GM18498 (cell line): ENCODE results near the gene RIMBP2.

ENCODE experiments used
- ATAC-seq: cut with Tn5 transposase; IDR thresholded peaks from one replicate; pipeline ENCODE4 v1.9.1; 2021; ENCODE audit warnings: mild to moderate bottlenecking, moderate library complexity; ENCODE audit not compliant: unreplicated experiment

Gene RIMBP2

DNA sequence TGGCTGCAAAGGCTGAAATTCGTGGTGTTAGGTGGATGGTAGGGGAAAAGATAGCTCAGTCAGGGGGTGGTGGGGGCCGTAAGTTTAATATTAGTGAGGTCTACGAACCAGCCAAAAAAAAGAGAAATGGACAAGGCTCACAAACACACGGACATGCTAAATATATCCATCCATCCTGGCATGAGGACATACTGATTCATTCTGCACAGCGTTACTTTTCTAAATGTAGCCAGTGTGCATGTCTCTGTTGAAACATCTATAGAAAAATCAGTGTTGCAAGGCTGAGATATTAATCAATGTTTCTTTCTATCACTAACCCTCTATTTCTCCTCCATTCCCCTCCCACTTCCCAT lies 227.8 kb downstream of the RIMBP2 start:
- ATAC-seq, result no peak

DNA sequence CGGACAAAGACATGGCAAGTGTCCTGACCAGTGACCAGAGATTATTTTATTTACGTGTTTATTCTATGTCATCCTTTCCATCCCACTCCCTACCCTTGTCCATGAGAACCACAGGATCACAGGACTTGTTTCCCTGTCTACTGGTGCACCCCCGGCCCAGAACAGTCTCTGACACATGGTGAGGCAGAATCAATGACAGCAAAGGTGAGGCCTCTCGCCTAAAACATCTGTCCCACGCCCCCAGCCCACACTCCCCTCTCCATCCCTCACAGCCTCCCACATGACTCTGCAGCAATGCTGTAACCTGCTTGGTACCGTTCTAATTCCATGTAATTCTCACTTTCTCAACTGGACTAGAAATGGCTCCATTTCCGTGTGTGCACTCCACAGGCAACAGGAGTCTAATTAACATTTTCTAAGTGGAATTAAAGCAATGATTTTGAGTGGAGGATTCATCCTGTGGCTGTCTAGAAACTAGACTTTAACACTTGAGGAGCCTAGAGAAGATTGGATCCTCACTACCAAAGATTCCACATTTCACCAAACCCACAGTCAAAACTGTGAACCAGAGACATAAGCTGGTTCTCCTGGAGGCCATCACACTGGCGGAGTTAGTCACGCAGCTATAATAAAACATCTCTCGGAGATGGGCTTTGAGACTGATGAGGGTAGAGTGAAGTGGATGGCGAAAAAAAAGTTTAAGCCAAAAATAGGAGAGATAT lies 228.3 kb downstream of the RIMBP2 start:
- ATAC-seq, result no peak

DNA sequence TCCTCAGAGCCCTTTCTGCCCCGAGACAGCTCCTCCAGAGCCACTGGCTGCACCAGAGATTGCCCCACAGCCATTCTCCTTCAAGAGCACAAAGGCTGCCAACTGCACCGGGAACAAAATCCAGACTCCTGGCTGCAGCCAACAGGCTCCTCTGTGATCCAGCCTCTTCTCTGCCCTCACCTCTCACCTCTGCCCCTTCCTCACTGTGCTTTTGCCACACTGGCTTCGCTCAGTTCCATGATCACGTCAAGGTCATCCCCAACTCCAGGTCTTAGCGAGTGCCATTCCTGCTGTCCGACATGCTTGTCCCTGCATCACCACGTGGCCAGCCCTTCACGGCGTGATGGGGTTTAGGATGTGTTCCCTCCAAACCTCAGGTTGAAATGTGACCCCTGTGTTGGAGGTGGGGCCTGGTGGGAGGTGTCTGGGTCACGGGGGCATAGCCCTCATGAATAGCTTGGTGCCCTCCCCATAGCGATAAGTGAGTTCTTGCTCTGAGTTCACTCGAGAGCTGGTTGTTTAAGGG lies 229.1 kb downstream of the RIMBP2 start:
- no peak for ATAC-seq

DNA sequence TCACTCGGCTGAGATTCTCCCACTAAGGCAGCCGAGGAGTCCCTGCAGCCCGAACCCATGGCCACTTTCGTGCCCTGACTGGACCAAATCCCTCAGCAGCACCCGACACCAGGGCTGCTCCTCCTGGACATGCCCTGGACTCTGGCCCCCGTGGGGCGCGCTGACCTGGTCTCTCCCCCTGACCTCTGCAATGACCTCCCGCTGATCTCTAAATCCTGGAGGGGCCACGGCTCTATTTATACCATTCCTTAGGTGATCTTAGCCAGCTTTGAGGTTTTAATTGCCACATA lies 230.0 kb downstream of the RIMBP2 start:
- ATAC-seq, result no peak

DNA sequence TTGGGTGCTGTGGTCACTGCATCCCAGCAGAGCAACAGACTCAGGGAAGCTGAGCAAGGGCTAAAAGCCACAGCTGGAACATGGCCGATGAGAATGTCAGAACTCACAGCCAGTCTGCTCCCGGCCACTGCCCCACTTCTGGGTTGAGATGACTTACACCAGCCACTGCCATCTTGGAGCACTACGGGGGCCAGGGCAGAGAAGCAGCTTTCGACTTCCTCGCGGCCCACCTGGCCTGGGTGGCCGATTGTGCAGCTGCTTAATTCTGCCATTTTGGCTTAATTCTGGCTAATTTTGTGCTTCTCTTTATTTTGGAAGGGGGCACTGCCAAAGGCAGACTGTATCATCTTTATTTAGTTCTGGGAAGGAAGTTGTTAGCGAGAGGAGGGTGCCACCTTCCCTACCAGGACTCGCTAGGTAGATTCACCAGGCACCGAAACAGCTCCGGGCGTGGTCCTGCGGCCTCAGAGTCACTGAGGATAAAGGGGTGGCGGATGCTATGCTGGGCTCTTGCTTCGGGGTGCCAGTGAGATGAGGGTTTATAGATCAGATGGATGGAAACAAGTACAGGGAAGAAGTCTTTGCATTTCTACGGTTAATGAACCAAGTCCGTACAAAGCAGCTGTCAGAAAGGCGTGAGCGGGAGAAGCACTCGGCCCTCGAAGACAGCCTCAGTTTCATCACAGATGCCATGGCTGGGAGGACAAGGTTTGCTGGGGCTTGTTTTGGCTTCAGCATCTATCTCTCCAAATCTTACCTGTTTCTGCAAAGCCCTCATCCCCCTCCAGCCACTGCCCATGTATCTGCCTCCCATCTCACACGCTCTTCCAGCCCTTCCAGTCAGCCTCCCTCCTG lies 230.6 kb downstream of the RIMBP2 start:
- no peak for ATAC-seq

DNA sequence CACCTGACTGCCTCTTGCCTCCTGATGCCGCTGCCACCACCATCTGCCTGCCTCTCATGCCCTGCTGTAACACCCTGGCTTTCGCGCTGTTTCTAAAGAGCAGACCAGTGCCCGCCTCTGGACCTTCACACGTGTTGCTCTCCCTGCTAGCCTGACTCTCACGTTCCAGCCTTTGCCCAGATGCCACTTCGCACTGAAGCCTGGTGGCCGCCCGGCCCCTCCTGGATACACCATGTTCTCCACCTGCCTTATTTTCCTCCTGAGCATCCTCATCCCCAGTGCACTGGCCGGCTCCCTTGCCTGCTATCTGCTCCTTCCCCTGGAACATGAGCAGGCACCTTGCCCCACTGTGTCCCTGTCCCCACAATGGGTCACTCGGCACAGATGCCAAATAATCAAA lies 231.9 kb downstream of the RIMBP2 start:
- no peak for ATAC-seq

DNA sequence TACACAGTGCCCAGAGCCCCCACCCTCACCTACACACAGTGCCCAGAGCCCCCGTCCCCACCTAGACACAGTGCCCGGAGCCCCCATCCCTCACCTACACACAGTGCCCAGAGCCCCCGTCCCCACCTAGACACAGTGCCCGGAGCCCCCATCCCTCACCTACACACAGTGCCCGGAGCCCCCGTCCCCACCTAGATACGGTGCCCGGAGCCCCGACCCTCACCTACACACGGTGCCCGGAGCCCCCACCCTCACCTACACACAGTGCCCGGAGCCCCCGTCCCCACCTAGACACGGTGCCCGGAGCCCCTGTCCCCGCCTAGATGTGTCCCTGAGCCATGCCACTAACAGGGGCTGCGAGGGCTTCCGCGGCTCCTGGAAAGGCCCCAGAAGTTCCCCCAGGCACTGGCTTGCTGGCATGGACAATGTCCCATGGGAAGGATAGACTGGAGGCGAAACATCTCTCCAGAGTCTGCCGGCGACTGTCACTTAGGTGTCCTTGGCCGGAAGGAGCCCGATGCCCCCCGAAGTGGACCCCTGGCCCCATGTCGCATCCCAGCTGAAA lies 232.4 kb downstream of the RIMBP2 start:
- no peak for ATAC-seq

DNA sequence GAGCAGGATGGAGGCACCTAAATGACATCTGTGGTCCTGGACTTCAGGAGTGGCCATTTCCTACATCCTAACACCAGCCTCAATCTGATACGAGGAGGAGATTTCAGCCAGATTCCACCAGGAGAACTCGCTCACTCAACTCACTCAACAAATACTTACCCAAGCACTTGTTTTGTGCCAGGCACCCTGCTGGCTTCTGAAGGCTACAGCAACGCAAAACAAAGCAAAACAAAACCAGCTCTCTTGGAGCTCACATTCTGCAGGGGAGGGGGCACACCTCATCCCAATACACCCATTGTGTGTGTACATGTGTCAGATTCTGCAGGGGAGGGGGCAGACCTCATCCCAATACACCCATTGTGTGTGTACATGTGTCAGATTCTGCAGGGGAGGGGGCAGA lies 233.7 kb downstream of the RIMBP2 start:
- ATAC-seq, result no peak

DNA sequence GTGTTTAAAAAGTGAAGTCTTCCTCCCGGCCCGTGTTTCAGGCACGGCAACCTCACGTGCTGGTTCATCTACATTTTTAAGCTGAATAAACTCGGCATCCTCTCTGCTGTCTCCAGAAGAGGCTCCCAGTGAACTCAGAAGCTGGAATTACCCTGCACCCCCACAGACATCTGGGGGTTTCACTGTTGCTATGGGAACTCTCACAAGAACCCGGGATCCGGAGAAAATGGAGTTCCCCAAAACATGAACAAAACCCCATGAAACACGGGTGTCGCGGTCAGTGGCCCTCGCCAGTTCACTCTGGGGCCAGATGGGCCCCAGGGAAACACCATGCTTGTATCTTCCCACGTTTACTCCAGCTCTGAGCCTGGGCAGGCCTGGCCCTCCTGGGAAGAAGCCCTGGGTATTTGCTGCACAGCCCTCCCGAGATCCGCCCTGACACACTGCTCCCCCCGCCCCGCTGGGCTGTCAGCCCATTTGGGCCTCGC lies 234.7 kb downstream of the RIMBP2 start:
- no peak for ATAC-seq

DNA sequence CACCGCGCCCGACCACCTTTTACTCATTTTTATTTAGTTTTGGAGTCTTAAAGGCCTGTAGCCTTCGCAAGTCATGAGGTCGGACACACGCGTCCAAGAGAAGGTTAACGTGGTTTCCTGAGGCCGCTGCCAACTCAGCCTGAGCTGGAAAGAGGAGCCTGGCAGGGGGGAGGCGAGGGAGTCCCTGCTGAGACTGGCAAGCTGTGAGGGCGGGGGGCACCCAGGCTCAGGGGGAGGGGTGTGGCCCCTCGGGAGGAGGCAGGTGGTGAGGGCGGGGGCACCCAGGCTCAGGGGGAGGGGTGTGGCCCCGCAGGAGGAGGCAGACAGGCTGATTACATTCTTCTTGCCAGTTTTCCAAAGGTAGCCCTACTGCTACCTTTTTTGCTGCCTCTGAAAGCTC lies 235.2 kb downstream of the RIMBP2 start:
- ATAC-seq, result no peak

DNA sequence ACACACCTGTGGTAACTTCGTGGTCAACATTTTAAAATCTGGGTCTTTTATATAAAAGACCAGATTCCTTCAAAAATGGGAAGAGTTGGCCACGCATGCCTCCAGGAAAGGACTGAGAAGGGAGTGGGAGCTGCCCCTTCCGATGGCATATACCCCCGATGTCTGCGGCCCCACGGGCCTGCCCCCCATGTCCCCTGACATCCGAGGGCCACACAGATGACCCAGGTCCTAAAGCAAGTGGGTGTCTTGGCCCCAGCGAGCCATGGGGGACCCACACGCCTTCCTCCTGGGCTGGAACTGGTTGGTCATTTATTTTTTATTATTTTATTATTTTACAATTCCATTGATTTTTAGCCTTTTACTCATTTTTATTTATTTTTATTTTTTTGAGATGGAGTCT lies 235.9 kb downstream of the RIMBP2 start:
- ATAC-seq, result no peak

DNA sequence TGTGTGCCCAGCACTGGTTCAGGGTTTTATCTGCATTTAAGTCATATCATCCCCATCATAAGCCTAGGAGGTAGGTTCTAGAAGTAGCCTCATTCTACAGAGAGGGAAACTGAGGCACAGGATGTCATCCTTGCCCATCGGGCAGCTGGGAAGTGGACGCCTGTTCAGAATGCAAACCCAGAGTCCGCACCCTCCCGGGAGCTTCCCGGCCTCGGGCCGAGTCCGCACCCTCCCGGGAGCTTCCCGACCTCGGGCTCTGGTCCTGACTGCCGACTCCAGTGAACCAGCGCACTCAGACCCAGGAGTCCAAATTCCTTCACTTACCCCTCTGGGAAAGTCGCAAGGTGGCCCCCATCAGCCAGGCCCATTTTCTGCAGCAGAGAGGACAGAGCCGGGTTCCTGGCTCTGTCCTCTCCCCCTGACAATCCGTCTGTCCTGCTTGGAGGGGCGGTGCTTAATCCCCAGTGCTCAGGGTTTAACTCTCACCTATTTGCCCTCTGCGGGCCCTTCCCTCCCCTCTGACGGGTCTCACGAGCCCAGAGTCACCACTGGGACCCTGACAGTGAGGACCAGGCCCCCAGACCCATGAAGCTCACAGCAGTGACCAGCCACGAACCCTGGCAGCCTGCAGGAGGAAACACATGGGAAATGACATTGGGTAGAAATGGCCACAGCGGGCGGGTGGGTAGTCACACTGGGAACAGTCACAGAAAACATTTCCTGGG lies 236.5 kb downstream of the RIMBP2 start:
- no peak for ATAC-seq

DNA sequence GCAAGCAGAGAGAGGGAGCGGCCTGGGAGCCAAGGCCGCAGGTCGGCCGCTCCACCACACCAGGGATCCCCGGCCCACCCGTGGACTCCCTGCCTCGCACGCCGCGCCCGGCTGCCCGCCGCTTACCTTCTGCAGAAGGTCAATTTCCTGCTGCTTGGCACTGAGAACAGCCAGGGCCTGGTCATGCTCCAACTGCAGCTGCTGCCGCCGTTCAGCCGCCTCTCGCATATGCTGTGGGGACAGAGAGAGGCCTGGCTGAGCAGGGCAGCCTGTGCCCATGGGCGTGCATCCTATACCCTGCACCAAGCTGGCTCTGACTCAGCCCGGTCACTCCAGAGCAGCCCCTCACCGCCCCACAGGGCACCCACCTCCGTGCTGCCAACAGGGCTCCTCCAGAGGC lies 237.3 kb downstream of the RIMBP2 start:
- ATAC-seq, result no peak

DNA sequence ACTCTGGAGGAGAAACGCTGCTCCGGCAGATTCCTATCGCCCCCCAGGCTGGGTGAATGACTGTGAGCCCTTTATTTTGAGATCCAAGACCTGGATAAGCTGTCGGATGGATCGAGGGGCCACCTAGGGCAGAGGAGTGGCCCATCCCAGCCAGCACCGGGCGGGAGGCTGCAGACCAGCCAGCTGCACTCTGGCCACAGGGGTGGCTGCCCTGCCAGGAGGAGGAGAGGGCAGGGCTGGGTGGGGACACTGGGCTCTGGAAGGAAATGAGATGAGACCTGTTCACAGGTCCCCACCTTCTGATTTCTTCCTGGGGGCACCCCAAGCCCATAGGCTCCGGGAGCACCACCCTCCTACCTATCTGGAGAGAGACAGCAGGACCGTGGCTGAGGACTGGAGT lies 238.4 kb downstream of the RIMBP2 start:
- ATAC-seq, result no peak

DNA sequence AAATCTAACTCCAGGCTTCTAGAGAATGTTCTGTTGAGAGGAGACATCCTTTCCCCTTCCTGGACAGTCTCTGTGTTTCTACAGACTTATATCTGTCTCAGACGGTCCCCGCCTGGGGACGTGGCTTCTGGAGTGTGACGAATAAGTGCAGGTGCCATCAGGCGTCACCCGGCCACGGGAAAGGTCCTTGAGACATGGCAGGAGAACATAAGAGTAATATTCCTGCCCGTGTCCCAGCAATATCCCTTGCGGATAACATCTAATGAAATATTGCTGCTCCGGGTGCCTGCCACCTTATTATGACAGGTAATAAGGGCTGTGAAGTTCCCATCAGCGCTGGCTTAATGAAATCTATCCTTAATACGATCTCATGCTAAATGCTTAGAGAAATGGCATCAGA lies 238.8 kb downstream of the RIMBP2 start:
- no peak for ATAC-seq

DNA sequence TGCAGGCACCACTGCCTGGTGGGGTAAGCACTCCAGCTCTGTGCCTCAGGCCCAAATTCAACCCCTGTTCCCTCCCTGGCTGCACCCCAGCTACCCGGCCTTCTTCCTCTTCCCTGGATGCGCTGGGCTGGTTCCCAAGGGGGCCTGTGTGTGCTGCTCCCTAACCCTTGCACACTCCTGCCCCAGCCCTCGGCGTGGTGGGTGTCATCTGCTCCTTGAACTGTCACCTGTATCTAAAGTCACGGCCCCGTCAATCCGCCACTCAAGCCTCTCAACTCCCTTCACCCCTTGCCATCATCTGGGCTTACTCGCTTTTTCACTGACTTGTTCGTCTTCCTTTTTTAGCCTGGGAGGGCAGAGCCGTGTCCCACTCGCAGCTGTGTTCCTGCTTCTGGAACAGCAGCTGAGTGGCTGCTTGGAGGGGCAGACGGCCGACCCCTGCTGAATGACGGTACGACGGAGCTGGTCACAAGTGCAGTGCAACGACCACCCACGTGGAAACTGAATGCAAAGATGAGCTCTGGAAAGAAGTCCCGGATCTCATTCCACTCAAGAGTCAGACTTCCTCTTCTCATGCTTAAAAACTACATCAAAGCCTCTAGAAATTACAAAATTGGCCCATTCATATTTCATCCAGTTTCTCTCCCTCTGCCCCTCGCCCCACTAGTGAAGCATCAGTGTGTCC lies 239.5 kb downstream of the RIMBP2 start:
- ATAC-seq, result no peak

DNA sequence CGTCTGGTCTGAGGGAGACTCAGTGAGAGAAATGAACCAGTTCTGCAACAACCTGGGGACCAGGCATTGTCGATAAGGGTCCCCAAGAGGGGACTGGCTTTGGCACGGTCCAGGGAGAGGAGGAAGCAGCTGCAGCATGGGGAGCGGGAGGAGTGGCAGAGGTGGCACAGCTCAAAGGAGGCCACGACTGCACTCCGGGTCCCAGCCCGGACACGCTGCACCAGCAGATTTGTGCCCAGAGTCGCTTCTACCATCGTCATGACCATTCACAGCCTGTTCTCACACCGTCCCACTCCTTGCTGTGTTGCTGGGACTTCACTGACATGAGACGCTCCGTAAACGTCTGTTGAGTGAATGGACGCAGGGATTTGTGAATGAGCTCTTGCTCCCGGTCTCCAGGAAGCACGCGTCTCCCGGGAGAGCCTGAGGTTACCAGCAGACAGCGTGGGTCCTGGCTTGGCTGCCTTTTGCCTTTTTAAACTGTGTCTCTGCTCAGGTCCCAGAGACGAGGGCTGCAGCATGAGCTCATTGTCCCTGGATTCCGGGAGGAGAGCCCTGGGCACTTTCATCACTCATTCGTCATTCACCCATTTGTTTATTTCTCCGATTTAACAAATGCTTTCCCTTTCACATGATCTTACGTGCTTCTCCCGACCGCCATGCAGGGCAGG lies 241.4 kb downstream of the RIMBP2 start:
- no peak for ATAC-seq

DNA sequence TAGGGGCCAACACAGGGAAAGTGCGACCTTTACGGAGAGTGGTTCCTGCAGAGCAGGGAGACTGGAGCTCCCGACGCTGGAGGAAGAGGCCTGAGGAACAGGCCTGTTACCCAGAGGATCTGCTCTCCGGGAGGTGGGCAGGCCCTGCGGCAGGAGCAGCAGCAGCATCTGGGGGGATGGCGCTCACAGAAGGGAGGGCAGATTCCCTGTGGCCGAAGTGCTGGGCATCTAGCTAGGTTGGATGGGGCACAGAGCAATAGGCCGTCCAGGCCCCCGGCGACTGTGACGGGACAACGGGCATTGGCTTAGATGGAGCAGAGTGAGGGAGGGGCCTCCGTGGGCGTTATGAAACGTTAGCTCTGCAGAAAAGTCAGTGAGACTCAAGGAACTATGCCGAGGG lies 242.8 kb downstream of the RIMBP2 start:
- ATAC-seq, result no peak

DNA sequence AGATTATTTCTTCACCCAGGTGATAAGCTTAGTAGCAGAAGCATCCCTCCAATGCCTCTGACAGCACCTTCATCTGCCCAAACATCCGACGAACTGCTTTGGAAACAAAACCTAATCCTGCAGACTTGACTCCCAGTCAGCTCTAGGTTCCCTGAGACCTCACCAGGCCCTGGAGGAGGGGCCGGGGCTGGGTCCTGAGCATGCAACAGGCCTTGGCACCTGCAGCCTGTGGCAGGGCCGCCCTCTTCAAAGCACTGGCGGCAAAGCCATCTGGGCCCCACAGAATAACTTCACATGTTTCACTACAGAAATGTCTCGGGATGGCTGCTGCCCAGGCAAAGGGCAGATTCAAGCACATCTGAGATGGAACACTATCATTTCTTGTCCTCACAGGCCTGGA lies 245.1 kb downstream of the RIMBP2 start:
- ATAC-seq, result no peak

DNA sequence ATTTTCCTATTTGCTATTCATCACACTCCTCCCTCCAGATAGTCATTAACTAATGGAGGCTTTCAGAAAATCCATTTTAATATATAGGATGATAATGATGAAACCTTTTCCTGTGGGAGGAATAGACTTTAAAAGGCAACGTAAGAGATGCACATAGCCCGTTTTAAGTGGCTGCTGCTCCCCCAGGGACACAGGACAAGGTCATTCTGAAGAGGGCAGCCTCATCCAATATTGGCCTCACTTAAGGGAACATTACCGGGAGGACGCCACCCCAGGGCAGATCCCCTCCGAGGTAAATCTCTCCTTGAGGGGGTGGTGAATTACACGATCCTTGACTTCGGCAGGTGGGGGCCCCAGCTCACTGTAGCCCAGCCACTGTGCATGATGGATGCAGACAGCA lies 246.5 kb downstream of the RIMBP2 start:
- ATAC-seq, result no peak
